Transverse colon (tissue), 4 donors: Measurements from ENCODE around the gene TRAPPC10. TPM values are rescaled to one million over a fixed set of nuclear protein-coding genes. Genes with fewer than 3 reads are reported as not detected.

Experiments
- DNase-seq: peaks from one replicate; pipeline ENCODE4 v3.0.0-alpha.2; 2019
- H3K27ac ChIP-seq, 4 donors: fragments of 200-600 bp; sonication (generic); 2 replicates each; pipeline ENCODE4 v1.5.1; 2016 to 2018; ENCODE audit warnings: inconsistent platforms in 4 of 4
- H3K27me3 ChIP-seq: fragments of 200-600 bp; sonication (generic); 2 replicates; pipeline ENCODE4 v1.5.1; 2017; ENCODE audit warnings: inconsistent platforms
- H3K36me3 ChIP-seq, 4 donors: fragments of 200-600 bp; sonication (generic); 2 replicates each; pipeline ENCODE4 v1.5.1; 2017 to 2019; ENCODE audit warnings: inconsistent platforms in 4 of 4
- H3K4me1 ChIP-seq, 4 donors: fragments of 200-600 bp; sonication (generic); 2 replicates each; pipeline ENCODE4 v1.5.1; 2017 to 2020; ENCODE audit warnings: inconsistent platforms in 4 of 4
- H3K4me3 ChIP-seq, 4 donors: fragments of 200-600 bp; sonication (generic); 1 replicate in 1 of 4; 2 replicates in 3 of 4; pipeline versions ENCODE4 v1.5.1 to v1.6.1; 2017 to 2019; ENCODE audit warnings: inconsistent platforms in 4 of 4
- H3K9me3 ChIP-seq, 2 donors: fragments of 200-600 bp; sonication (generic); 2 replicates each; pipeline ENCODE4 v1.5.1; 2017 to 2019; ENCODE audit warnings: inconsistent platforms in 2 of 2
- CTCF ChIP-seq, 5 experiments: fragments of 200-600 bp in 3 of 5; fragments of 450-650 bp in 2 of 5; sonication (generic) in 3 of 5; IDR thresholded peaks; 1 replicate in 2 of 5; 2 replicates in 3 of 5; pipeline ENCODE4 v1.5.1; 2016 to 2017; ENCODE audit warnings: antibody characterized with exemption in 5 of 5, inconsistent platforms in 3 of 5, mild to moderate bottlenecking in 2 of 5, moderate library complexity in 1 of 5
- EP300 ChIP-seq: sonication (generic); formaldehyde crosslinking; IDR thresholded peaks from one replicate; pipeline ENCODE4 v1.6.1; 2017; ENCODE audit warnings: antibody characterized with exemption, low read depth
- POLR2A ChIP-seq: fragments of 450-650 bp; IDR thresholded peaks from one replicate; pipeline ENCODE4 v1.6.1; 2016; ENCODE audit warnings: antibody characterized with exemption, mild to moderate bottlenecking, moderate library complexity
- POLR2AphosphoS5 ChIP-seq, 3 donors: sonication (generic); formaldehyde crosslinking; IDR thresholded peaks; one replicate each; pipeline ENCODE4 v1.6.1; 2016; ENCODE audit warnings: antibody characterized with exemption in 3 of 3
- WGBS, 2 donors: methylation state at CpG; one replicate each; pipeline ENCODE4 v1.1.5; 2018; ENCODE audit warnings: low coverage in 1 of 2; 5-methylcytosine and 5-hydroxymethylcytosine counted together
- in situ Hi-C, 4 donors: fragments of 200-750 bp; cut with MboI; loops; one replicate each; pipeline versions ENCODE4 v1.15.0 to v1.15.1; 2017; ENCODE audit warnings: low sequenced_read_pairs in 3 of 4, low pct_ligation_motif_present in 1 of 4, low pct_unique_long_range_greater_than_20kb in 1 of 4
- intact Hi-C: fragments of 100-400 bp; cut with DNase I; formaldehyde crosslinking; loops from one replicate; pipeline ENCODE4 v1.15.1; 2023; ENCODE audit warnings: low total_unique reads
- total RNA-seq, 4 donors: library from RNA; depleted of rRNA; stranded (reverse); fragments of >200 nt; gene quantifications; one replicate each; pipeline ENCODE4 v1.1.0, GENCODE V29; 2016

Gene TRAPPC10
- total RNA-seq, 4 donors from 2014 or later, result 71.0 to 81.5 (median 79.8) TPM

- WGBS, 2 donors, result 93 to 96% methylated on average over 9 to 15 of the region's 15 CpGs
- no peak overlapping the region for H3K27ac ChIP-seq
- intact Hi-C loops, result no loop called here
- no peak for TF ChIP-seq CTCF (IDR thresholded peaks at IDR 0.05)
- no peak for TF ChIP-seq EP300
- TF ChIP-seq POLR2A, result no peak
- no peak for TF ChIP-seq POLR2AphosphoS5 (IDR thresholded peaks at IDR 0.05)
- in situ Hi-C loops, result no loop called here
- no peak overlapping the region for H3K4me3 ChIP-seq
- H3K36me3 ChIP-seq, result peaks cover 0 to 22% (median 8%) of the 10 kb centered on the region in 4 donors
- H3K4me1 ChIP-seq, result peaks cover 0 to 6% (median 0%) of the 10 kb centered on the region in 4 donors
- no peak for DNase-seq
- no peaks in the 10 kb centered on the region for H3K9me3 ChIP-seq
- no peaks in the 10 kb centered on the region for H3K27me3 ChIP-seq
Measured at GRCh38 chr21:44071359-44072104, 59.4 kb downstream of the TRAPPC10 start.

- TF ChIP-seq POLR2A (no peak), CTCF (IDR thresholded peaks at IDR 0.05) (no peak), EP300 (no peak), POLR2AphosphoS5 (IDR thresholded peaks at IDR 0.05) (no peak)
- no peak for DNase-seq
- WGBS, 2 donors, result 93 to 94% methylated on average over 3 to 15 of the region's 15 CpGs
- no peak overlapping the region for H3K27ac ChIP-seq
- no peaks in the 10 kb centered on the region for H3K27me3 ChIP-seq
- peaks cover 0 to 6% (median 0%) of the 10 kb centered on the region in 4 donors for H3K4me1 ChIP-seq
- intact Hi-C loops, result no loop called here
- in situ Hi-C loops, result no loop called here
- H3K36me3 ChIP-seq, result peaks cover 0 to 28% (median 11%) of the 10 kb centered on the region in 4 donors
- no peak overlapping the region for H3K4me3 ChIP-seq
- no peaks in the 10 kb centered on the region for H3K9me3 ChIP-seq
Measured at GRCh38 chr21:44072111-44072510, 60.0 kb downstream of the TRAPPC10 start.

GRCh38 chr21:44074315-44074958, 62.3 kb downstream of the TRAPPC10 start:
- Histone ChIP-seq H3K36me3 (peaks cover 0 to 39% (median 15%) of the 10 kb centered on the region in 4 donors), H3K4me3 (no peak overlapping the region), H3K4me1 (peaks cover 0 to 6% (median 0%) of the 10 kb centered on the region in 4 donors), H3K9me3 (no peaks in the 10 kb centered on the region), H3K27ac (no peak overlapping the region), H3K27me3 (no peaks in the 10 kb centered on the region)
- TF ChIP-seq CTCF (IDR thresholded peaks at IDR 0.05), result peak in 4 of 5 experiments; percentile 5 to 28 (median 12)
- no peak for TF ChIP-seq EP300
- in situ Hi-C loops (no loop called here), intact Hi-C loops (no loop called here)
- no peak for DNase-seq
- WGBS, 2 donors, result 71 to 77% methylated on average over 5 to 11 of the region's 11 CpGs

GRCh38 chr21:44076316-44076715, 64.2 kb downstream of the TRAPPC10 start:
- intact Hi-C loops (no loop called here), in situ Hi-C loops (no loop called here)
- Histone ChIP-seq H3K4me3 (no peak overlapping the region), H3K4me1 (peaks cover 0 to 2% (median 0%) of the 10 kb centered on the region in 4 donors), H3K27ac (no peak overlapping the region), H3K36me3 (peaks cover 0 to 43% (median 21%) of the 10 kb centered on the region in 4 donors), H3K27me3 (no peaks in the 10 kb centered on the region), H3K9me3 (no peaks in the 10 kb centered on the region)
- WGBS, 2 donors, result 83% methylated on average over 2 to 5 of the region's 5 CpGs
- DNase-seq, result no peak
- no peak for TF ChIP-seq CTCF (IDR thresholded peaks at IDR 0.05)
- no peak for TF ChIP-seq EP300
- TF ChIP-seq POLR2AphosphoS5 (IDR thresholded peaks at IDR 0.05), result no peak
- TF ChIP-seq POLR2A, result no peak
